ENCODE data around the gene ZNF439.
"Not testable (repeated sequence)": the region's sequence is repeated elsewhere in the genome, so short reads cannot be mapped to it uniquely, and the experiment has no call there.

Gene ZNF439

GRCh38 chr19:11880598-11880997 lies 32.1 kb downstream of the ZNF439 start:
- DNase-seq (ENCODE audit: low spot score in 2 of 2) (no peak), ATAC-seq (replicated peaks; ENCODE audit: extremely low read depth, poor library complexity, severe bottlenecking) (no peak)
- Mint-ChIP-seq H3K27ac (ENCODE audit: low read depth) (no peak overlapping the region), H3K4me3 (no peak overlapping the region), H3K4me1 (no peaks in the 10 kb centered on the region), H3K36me3 (ENCODE audit: insufficient read depth) (no peaks in the 10 kb centered on the region), H3K27me3 (no peaks in the 10 kb centered on the region), H3K9me3 (no peaks in the 10 kb centered on the region)

GRCh38 chr19:11881151-11881800 lies 32.8 kb downstream of the ZNF439 start:
- DNase-seq (ENCODE audit: low spot score in 2 of 2), result peak; percentile 33 to 39

GRCh38 chr19:11882606-11883005 lies 34.1 kb downstream of the ZNF439 start:
- ATAC-seq (replicated peaks; ENCODE audit: extremely low read depth, poor library complexity, severe bottlenecking) (no peak), DNase-seq (ENCODE audit: low spot score in 2 of 2) (no peak)
- H3K36me3 Mint-ChIP-seq (ENCODE audit: insufficient read depth), result no peaks in the 10 kb centered on the region
- H3K9me3 Mint-ChIP-seq, result no peaks in the 10 kb centered on the region
- peaks cover 5% of the 10 kb centered on the region for H3K4me1 Mint-ChIP-seq
- H3K27me3 Mint-ChIP-seq, result no peaks in the 10 kb centered on the region
- H3K4me3 Mint-ChIP-seq, result no peak overlapping the region
- no peak overlapping the region for H3K27ac Mint-ChIP-seq (ENCODE audit: low read depth)

More at GRCh38 chr19:11881151-11881800, 32.8 kb downstream of the ZNF439 start:
- Mint-ChIP-seq H3K4me1 (no peaks in the 10 kb centered on the region), H3K4me3 (no peak overlapping the region), H3K27me3 (no peaks in the 10 kb centered on the region), H3K36me3 (ENCODE audit: insufficient read depth) (no peaks in the 10 kb centered on the region), H3K9me3 (no peaks in the 10 kb centered on the region), H3K27ac (ENCODE audit: low read depth) (no peak overlapping the region)
- no peak for ATAC-seq (replicated peaks; ENCODE audit: extremely low read depth, poor library complexity, severe bottlenecking)

- Mint-ChIP-seq H3K27ac (ENCODE audit: low read depth) (peak overlapping the region; percentile 95), H3K9me3 (no peaks in the 10 kb centered on the region)
- no peak for ATAC-seq (replicated peaks; ENCODE audit: extremely low read depth, poor library complexity, severe bottlenecking)
Measured at GRCh38 chr19:11887234-11887610, 38.7 kb downstream of the ZNF439 start.

GRCh38 chr19:11887611-11888531 lies 39.3 kb downstream of the ZNF439 start, which contains the start of gene ZNF69:
Gene ZNF69, plus strand, starts transcription at chr19:11887782. Its CDS starts 142 bp downstream, at chr19:11887924.
- no peaks in the 10 kb centered on the region for H3K27me3 Mint-ChIP-seq
- peak within 1 kb of the TSS; percentile 95 for H3K27ac Mint-ChIP-seq (ENCODE audit: low read depth)
- ATAC-seq (replicated peaks; ENCODE audit: extremely low read depth, poor library complexity, severe bottlenecking), result peak; percentile 84
- peak within 1 kb of the TSS; percentile 89 for H3K4me3 Mint-ChIP-seq
- H3K9me3 Mint-ChIP-seq, result no peaks in the 10 kb centered on the region
- DNase-seq (ENCODE audit: low spot score in 2 of 2), result peak; percentile 20 to 31
- peaks cover 26% of the 10 kb centered on the region for H3K4me1 Mint-ChIP-seq
- no peaks in the 10 kb centered on the region for H3K36me3 Mint-ChIP-seq (ENCODE audit: insufficient read depth)

More at GRCh38 chr19:11887234-11887610, 38.7 kb downstream of the ZNF439 start:
- Mint-ChIP-seq H3K4me3 (peak overlapping the region; percentile 89), H3K36me3 (ENCODE audit: insufficient read depth) (no peaks in the 10 kb centered on the region), H3K4me1 (peaks cover 26% of the 10 kb centered on the region), H3K27me3 (no peaks in the 10 kb centered on the region)
- DNase-seq (ENCODE audit: low spot score in 2 of 2), result no peak

GRCh38 chr19:11889901-11890300 lies 41.4 kb downstream of the ZNF439 start:
- not testable (repeated sequence) for DNase-seq (ENCODE audit: low spot score in 2 of 2); H3K27ac Mint-ChIP-seq (ENCODE audit: low read depth); H3K4me3 Mint-ChIP-seq; ATAC-seq (replicated peaks; ENCODE audit: extremely low read depth, poor library complexity, severe bottlenecking); H3K36me3 Mint-ChIP-seq (ENCODE audit: insufficient read depth); H3K27me3 Mint-ChIP-seq; H3K9me3 Mint-ChIP-seq
- peaks cover 26% of the 10 kb centered on the region for H3K4me1 Mint-ChIP-seq

- H3K9me3 Mint-ChIP-seq, result peaks cover 6% of the 10 kb centered on the region
- no peak overlapping the region for H3K27ac Mint-ChIP-seq (ENCODE audit: low read depth)
- no peak overlapping the region for H3K4me3 Mint-ChIP-seq
- no peak for ATAC-seq (replicated peaks; ENCODE audit: extremely low read depth, poor library complexity, severe bottlenecking)
- H3K4me1 Mint-ChIP-seq, result peaks cover 26% of the 10 kb centered on the region
- no peaks in the 10 kb centered on the region for H3K27me3 Mint-ChIP-seq
- no peaks in the 10 kb centered on the region for H3K36me3 Mint-ChIP-seq (ENCODE audit: insufficient read depth)
- no peak for DNase-seq (ENCODE audit: low spot score in 2 of 2)
Measured at GRCh38 chr19:11890634-11891033, 42.1 kb downstream of the ZNF439 start.

GRCh38 chr19:11894851-11895250 lies 46.3 kb downstream of the ZNF439 start:
- Mint-ChIP-seq H3K4me1 (peaks cover under 1% of the 10 kb centered on the region), H3K4me3 (no peak overlapping the region), H3K36me3 (ENCODE audit: insufficient read depth) (peaks cover 3% of the 10 kb centered on the region), H3K27ac (ENCODE audit: low read depth) (no peak overlapping the region), H3K9me3 (peaks cover 12% of the 10 kb centered on the region), H3K27me3 (no peaks in the 10 kb centered on the region)
- ATAC-seq (replicated peaks; ENCODE audit: extremely low read depth, poor library complexity, severe bottlenecking) (no peak), DNase-seq (ENCODE audit: low spot score in 2 of 2) (no peak)

- Mint-ChIP-seq H3K9me3 (peaks cover 20% of the 10 kb centered on the region), H3K27ac (ENCODE audit: low read depth) (no peak overlapping the region), H3K36me3 (ENCODE audit: insufficient read depth) (peaks cover 12% of the 10 kb centered on the region), H3K4me3 (no peak overlapping the region), H3K27me3 (no peaks in the 10 kb centered on the region), H3K4me1 (no peaks in the 10 kb centered on the region)
- no peak for DNase-seq (ENCODE audit: low spot score in 2 of 2)
- ATAC-seq (replicated peaks; ENCODE audit: extremely low read depth, poor library complexity, severe bottlenecking), result no peak
Measured at GRCh38 chr19:11902228-11902627, 53.7 kb downstream of the ZNF439 start.

- peaks cover 8% of the 10 kb centered on the region for H3K36me3 Mint-ChIP-seq (ENCODE audit: insufficient read depth)
- ATAC-seq (replicated peaks; ENCODE audit: extremely low read depth, poor library complexity, severe bottlenecking), result no peak
Measured at GRCh38 chr19:11905928-11906327, 57.4 kb downstream of the ZNF439 start.

GRCh38 chr19:11911937-11912336 lies 63.4 kb downstream of the ZNF439 start:
- H3K36me3 Mint-ChIP-seq (ENCODE audit: insufficient read depth); H3K27me3 Mint-ChIP-seq; H3K27ac Mint-ChIP-seq (ENCODE audit: low read depth); ATAC-seq (replicated peaks; ENCODE audit: extremely low read depth, poor library complexity, severe bottlenecking); H3K4me1 Mint-ChIP-seq; H3K4me3 Mint-ChIP-seq; DNase-seq (ENCODE audit: low spot score in 2 of 2): not testable (repeated sequence)
- H3K9me3 Mint-ChIP-seq, result peaks cover 18% of the 10 kb centered on the region

More at GRCh38 chr19:11905928-11906327, 57.4 kb downstream of the ZNF439 start:
- peaks cover 28% of the 10 kb centered on the region for H3K9me3 Mint-ChIP-seq
- no peak for DNase-seq (ENCODE audit: low spot score in 2 of 2)
- no peaks in the 10 kb centered on the region for H3K4me1 Mint-ChIP-seq
- no peak overlapping the region for H3K4me3 Mint-ChIP-seq
- no peaks in the 10 kb centered on the region for H3K27me3 Mint-ChIP-seq
- H3K27ac Mint-ChIP-seq (ENCODE audit: low read depth), result no peak overlapping the region

- H3K4me3 Mint-ChIP-seq; H3K4me1 Mint-ChIP-seq; H3K36me3 Mint-ChIP-seq (ENCODE audit: insufficient read depth); H3K9me3 Mint-ChIP-seq; H3K27ac Mint-ChIP-seq (ENCODE audit: low read depth); H3K27me3 Mint-ChIP-seq; DNase-seq (ENCODE audit: low spot score in 2 of 2); ATAC-seq (replicated peaks; ENCODE audit: extremely low read depth, poor library complexity, severe bottlenecking): not testable (repeated sequence)
Measured at GRCh38 chr19:11914417-11915051, 66.0 kb downstream of the ZNF439 start.
